ENCODE measurements around the gene PIGV.

GRCh38 chr1:26811708-26812107, 24.0 kb downstream of the PIGV start:
- TF ChIP-seq CTCF (IDR thresholded peaks at IDR 0.05), result no peak
- TF ChIP-seq POLR2AphosphoS5 (IDR thresholded peaks at IDR 0.05), result no peak
- TF ChIP-seq POLR2A (IDR thresholded peaks at IDR 0.05), result no peak
- no peak for TF ChIP-seq EP300 (IDR thresholded peaks at IDR 0.05)

Data from stomach (tissue), 4 donors.